Activated CD8-positive, alpha-beta T cell treated with anti-CD3 and anti-CD28 coated beads for 36 hours (primary cell): Measurements from ENCODE around the gene RFC5. TPM values are rescaled to one million over a fixed set of nuclear protein-coding genes. Genes with fewer than 3 reads are reported as not detected.

Source experiments
- total RNA-seq, 2 experiments: library from RNA; stranded (reverse); gene quantifications; one replicate each; pipeline ENCODE4 v1.2.3, GENCODE V29; 2021

The RFC5 gene
- total RNA-seq, 2 experiments from 2014 or later: 59.8 to 65.6 TPM

Other genes starting within 250 kb of the RFC5 start
- under 1 TPM in 1 of 2 experiments, not detected in 1; 0.02 TPM for gene KSR2, start 47.7 kb upstream of the RFC5 start, total RNA-seq
- gene WSB2, start 44.5 kb downstream of the RFC5 start, total RNA-seq: 10 to 100 TPM; 26.2 to 27.9 TPM
- 1 to 10 TPM; 4.2 to 5.3 TPM for gene VSIG10, start 87.3 kb downstream of the RFC5 start, total RNA-seq
- gene PEBP1, start 119.4 kb downstream of the RFC5 start, total RNA-seq: 100 to 1,000 TPM; 122 to 128 TPM